ENCODE results near the gene ALDH5A1.

ALDH5A1 gene

GRCh38 chr6:24546439-24546838 is 51.7 kb downstream of the ALDH5A1 start:
- H3K27ac ChIP-seq (ENCODE audit: low read depth, low read length, severe bottlenecking): no peak overlapping the region

GRCh38 chr6:24547243-24547642 is 52.5 kb downstream of the ALDH5A1 start:
- Histone ChIP-seq H3K9me3 (ENCODE audit: control insufficient read depth, low read length) (no peaks in the 10 kb centered on the region), H3K36me3 (ENCODE audit: control insufficient read depth, insufficient read depth, low read length) (no peaks in the 10 kb centered on the region), H3K27ac (ENCODE audit: low read depth, low read length, severe bottlenecking) (no peak overlapping the region), H3K4me1 (ENCODE audit: control insufficient read depth, insufficient read depth, low read length, poor library complexity, severe bottlenecking) (peaks cover 5% of the 10 kb centered on the region), H3K4me3 (ENCODE audit: extremely low read depth, insufficient read depth, low read length, poor library complexity, severe bottlenecking) (no peak overlapping the region)
- 26% methylated on average over 10 to 11 of the region's 12 CpGs for WGBS, 2 experiments (ENCODE audit: insufficient coverage in 2 of 2)

More at GRCh38 chr6:24546439-24546838, 51.7 kb downstream of the ALDH5A1 start:
- H3K36me3 ChIP-seq (ENCODE audit: control insufficient read depth, insufficient read depth, low read length): no peaks in the 10 kb centered on the region
- H3K4me3 ChIP-seq (ENCODE audit: extremely low read depth, insufficient read depth, low read length, poor library complexity, severe bottlenecking): no peak overlapping the region
- H3K4me1 ChIP-seq (ENCODE audit: control insufficient read depth, insufficient read depth, low read length, poor library complexity, severe bottlenecking): peaks cover 5% of the 10 kb centered on the region
- WGBS, 2 experiments (ENCODE audit: insufficient coverage in 2 of 2): 92 to 98% methylated on average over 6 of the region's 7 CpGs
- H3K9me3 ChIP-seq (ENCODE audit: control insufficient read depth, low read length): no peaks in the 10 kb centered on the region

GRCh38 chr6:24549158-24549557 is 54.4 kb downstream of the ALDH5A1 start:
- 100% methylated on average over 1 of the region's 1 CpG; no CpG with 5 or more reads in 1 of the 2 experiments for WGBS, 2 experiments (ENCODE audit: insufficient coverage in 2 of 2)
- no peaks in the 10 kb centered on the region for H3K36me3 ChIP-seq (ENCODE audit: control insufficient read depth, insufficient read depth, low read length)
- H3K9me3 ChIP-seq (ENCODE audit: control insufficient read depth, low read length): no peaks in the 10 kb centered on the region
- peaks cover 5% of the 10 kb centered on the region for H3K4me1 ChIP-seq (ENCODE audit: control insufficient read depth, insufficient read depth, low read length, poor library complexity, severe bottlenecking)
- no peak overlapping the region for H3K4me3 ChIP-seq (ENCODE audit: extremely low read depth, insufficient read depth, low read length, poor library complexity, severe bottlenecking)
- no peak overlapping the region for H3K27ac ChIP-seq (ENCODE audit: low read depth, low read length, severe bottlenecking)

GRCh38 chr6:24549674-24550353 is 55.0 kb downstream of the ALDH5A1 start:
- Histone ChIP-seq H3K4me1 (ENCODE audit: control insufficient read depth, insufficient read depth, low read length, poor library complexity, severe bottlenecking) (peaks cover 2% of the 10 kb centered on the region), H3K4me3 (ENCODE audit: extremely low read depth, insufficient read depth, low read length, poor library complexity, severe bottlenecking) (no peak overlapping the region), H3K36me3 (ENCODE audit: control insufficient read depth, insufficient read depth, low read length) (no peaks in the 10 kb centered on the region), H3K27ac (ENCODE audit: low read depth, low read length, severe bottlenecking) (no peak overlapping the region), H3K9me3 (ENCODE audit: control insufficient read depth, low read length) (no peaks in the 10 kb centered on the region)
- 93 to 94% methylated on average over 10 to 11 of the region's 13 CpGs for WGBS, 2 experiments (ENCODE audit: insufficient coverage in 2 of 2)

GRCh38 chr6:24551139-24551538 is 56.4 kb downstream of the ALDH5A1 start:
- WGBS, 2 experiments (ENCODE audit: insufficient coverage in 2 of 2): 75 to 100% methylated on average over 3 to 4 of the region's 5 CpGs
- Histone ChIP-seq H3K27ac (ENCODE audit: low read depth, low read length, severe bottlenecking) (no peak overlapping the region), H3K4me3 (ENCODE audit: extremely low read depth, insufficient read depth, low read length, poor library complexity, severe bottlenecking) (no peak overlapping the region)

GRCh38 chr6:24554474-24554873 is 59.7 kb downstream of the ALDH5A1 start:
- H3K36me3 ChIP-seq (ENCODE audit: control insufficient read depth, insufficient read depth, low read length): no peaks in the 10 kb centered on the region
- no peaks in the 10 kb centered on the region for H3K4me1 ChIP-seq (ENCODE audit: control insufficient read depth, insufficient read depth, low read length, poor library complexity, severe bottlenecking)
- H3K4me3 ChIP-seq (ENCODE audit: extremely low read depth, insufficient read depth, low read length, poor library complexity, severe bottlenecking): no peak overlapping the region
- no peak overlapping the region for H3K27ac ChIP-seq (ENCODE audit: low read depth, low read length, severe bottlenecking)
- no peaks in the 10 kb centered on the region for H3K9me3 ChIP-seq (ENCODE audit: control insufficient read depth, low read length)
- no CpG with 5 or more reads among the region's 1 CpG for WGBS, 2 experiments (ENCODE audit: insufficient coverage in 2 of 2)

More at GRCh38 chr6:24551139-24551538, 56.4 kb downstream of the ALDH5A1 start:
- H3K9me3 ChIP-seq (ENCODE audit: control insufficient read depth, low read length): no peaks in the 10 kb centered on the region
- H3K4me1 ChIP-seq (ENCODE audit: control insufficient read depth, insufficient read depth, low read length, poor library complexity, severe bottlenecking): no peaks in the 10 kb centered on the region
- H3K36me3 ChIP-seq (ENCODE audit: control insufficient read depth, insufficient read depth, low read length): no peaks in the 10 kb centered on the region

GRCh38 chr6:24558516-24558915 is 63.7 kb downstream of the ALDH5A1 start:
- Histone ChIP-seq H3K36me3 (ENCODE audit: control insufficient read depth, insufficient read depth, low read length) (no peaks in the 10 kb centered on the region), H3K9me3 (ENCODE audit: control insufficient read depth, low read length) (no peaks in the 10 kb centered on the region), H3K27ac (ENCODE audit: low read depth, low read length, severe bottlenecking) (no peak overlapping the region), H3K4me3 (ENCODE audit: extremely low read depth, insufficient read depth, low read length, poor library complexity, severe bottlenecking) (no peak overlapping the region), H3K4me1 (ENCODE audit: control insufficient read depth, insufficient read depth, low read length, poor library complexity, severe bottlenecking) (no peaks in the 10 kb centered on the region)

- no peaks in the 10 kb centered on the region for H3K9me3 ChIP-seq (ENCODE audit: control insufficient read depth, low read length)
- H3K27ac ChIP-seq (ENCODE audit: low read depth, low read length, severe bottlenecking): no peak overlapping the region
- no peaks in the 10 kb centered on the region for H3K4me1 ChIP-seq (ENCODE audit: control insufficient read depth, insufficient read depth, low read length, poor library complexity, severe bottlenecking)
- 81 to 85% methylated on average over 7 to 10 of the region's 10 CpGs for WGBS, 2 experiments (ENCODE audit: insufficient coverage in 2 of 2)
- H3K36me3 ChIP-seq (ENCODE audit: control insufficient read depth, insufficient read depth, low read length): no peaks in the 10 kb centered on the region
- H3K4me3 ChIP-seq (ENCODE audit: extremely low read depth, insufficient read depth, low read length, poor library complexity, severe bottlenecking): no peak overlapping the region
Observed at GRCh38 chr6:24564081-24564480, 69.3 kb downstream of the ALDH5A1 start.

GRCh38 chr6:24565196-24565595 is 70.4 kb downstream of the ALDH5A1 start:
- 91 to 92% methylated on average over 6 to 7 of the region's 9 CpGs for WGBS, 2 experiments (ENCODE audit: insufficient coverage in 2 of 2)
- Histone ChIP-seq H3K9me3 (ENCODE audit: control insufficient read depth, low read length) (no peaks in the 10 kb centered on the region), H3K27ac (ENCODE audit: low read depth, low read length, severe bottlenecking) (no peak overlapping the region), H3K4me1 (ENCODE audit: control insufficient read depth, insufficient read depth, low read length, poor library complexity, severe bottlenecking) (no peaks in the 10 kb centered on the region), H3K36me3 (ENCODE audit: control insufficient read depth, insufficient read depth, low read length) (no peaks in the 10 kb centered on the region), H3K4me3 (ENCODE audit: extremely low read depth, insufficient read depth, low read length, poor library complexity, severe bottlenecking) (no peak overlapping the region)

- Histone ChIP-seq H3K27ac (ENCODE audit: low read depth, low read length, severe bottlenecking) (no peak overlapping the region), H3K36me3 (ENCODE audit: control insufficient read depth, insufficient read depth, low read length) (no peaks in the 10 kb centered on the region), H3K4me1 (ENCODE audit: control insufficient read depth, insufficient read depth, low read length, poor library complexity, severe bottlenecking) (no peaks in the 10 kb centered on the region), H3K4me3 (ENCODE audit: extremely low read depth, insufficient read depth, low read length, poor library complexity, severe bottlenecking) (no peak overlapping the region), H3K9me3 (ENCODE audit: control insufficient read depth, low read length) (no peaks in the 10 kb centered on the region)
- WGBS, 2 experiments (ENCODE audit: insufficient coverage in 2 of 2): 89% methylated on average over 1 of the region's 5 CpGs; no CpG with 5 or more reads in 1 of the 2 experiments
Observed at GRCh38 chr6:24566020-24566767, 71.4 kb downstream of the ALDH5A1 start.

GRCh38 chr6:24568683-24569082 is 73.9 kb downstream of the ALDH5A1 start:
- H3K4me1 ChIP-seq (ENCODE audit: control insufficient read depth, insufficient read depth, low read length, poor library complexity, severe bottlenecking): no peaks in the 10 kb centered on the region
- H3K27ac ChIP-seq (ENCODE audit: low read depth, low read length, severe bottlenecking): no peak overlapping the region
- no peak overlapping the region for H3K4me3 ChIP-seq (ENCODE audit: extremely low read depth, insufficient read depth, low read length, poor library complexity, severe bottlenecking)
- no peaks in the 10 kb centered on the region for H3K9me3 ChIP-seq (ENCODE audit: control insufficient read depth, low read length)
- H3K36me3 ChIP-seq (ENCODE audit: control insufficient read depth, insufficient read depth, low read length): no peaks in the 10 kb centered on the region
- 93 to 100% methylated on average over 1 to 3 of the region's 4 CpGs for WGBS, 2 experiments (ENCODE audit: insufficient coverage in 2 of 2)
